ENCODE data around the gene SF3B2.

DNA sequence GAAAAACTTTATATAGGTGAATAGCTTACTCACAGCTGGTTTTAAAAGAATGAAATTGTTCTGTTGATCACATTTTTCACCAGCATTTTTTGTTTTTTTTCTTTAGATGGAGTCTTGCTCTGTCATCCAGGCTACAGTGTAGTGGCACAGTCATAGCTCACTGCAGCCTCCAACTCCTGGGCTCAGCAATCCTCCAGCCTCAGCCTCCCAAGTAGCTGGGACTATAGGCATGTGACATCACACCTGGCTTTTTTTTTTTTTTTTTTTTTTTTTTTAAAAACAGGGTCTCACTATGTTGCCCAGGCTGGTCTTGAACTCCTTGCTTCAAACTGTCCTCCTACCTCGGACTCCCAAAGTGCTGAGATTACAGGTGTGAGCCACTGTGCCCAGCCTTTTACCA lies 21.5 kb downstream of the SF3B2 start:
- TF ChIP-seq ZNF274 (IDR thresholded peaks at IDR 0.05; ENCODE audit: low read depth, low read length) (no peak), SUZ12 (IDR thresholded peaks at IDR 0.05; ENCODE audit: extremely low read depth, insufficient read depth, insufficient read length) (no peak), YY1 (IDR thresholded peaks at IDR 0.05; ENCODE audit: insufficient read depth, insufficient read length) (no peak)

Measured in NT2/D1 (cell line).